ENCODE results near the gene COL23A1.

The COL23A1 gene

DNA sequence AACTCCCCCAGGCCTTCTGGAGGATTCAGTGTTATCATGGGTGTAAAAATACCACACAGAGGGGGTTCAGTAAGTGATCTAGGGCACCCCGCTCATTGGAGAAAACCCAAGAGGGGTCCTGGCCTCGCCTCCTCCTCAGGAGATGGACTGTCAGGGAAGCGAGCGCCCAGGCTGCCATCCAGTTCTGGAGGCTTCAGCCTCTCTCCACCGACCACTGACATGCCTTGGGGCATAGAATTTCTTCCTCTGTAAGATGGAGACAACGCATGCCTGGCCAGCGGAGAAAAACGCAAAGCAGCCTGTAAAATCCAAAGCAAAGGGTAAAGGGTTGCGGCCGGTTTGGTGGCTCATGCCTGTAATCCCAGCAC is 165.4 kb downstream of the COL23A1 start:
- DNase-seq: no peak

DNA sequence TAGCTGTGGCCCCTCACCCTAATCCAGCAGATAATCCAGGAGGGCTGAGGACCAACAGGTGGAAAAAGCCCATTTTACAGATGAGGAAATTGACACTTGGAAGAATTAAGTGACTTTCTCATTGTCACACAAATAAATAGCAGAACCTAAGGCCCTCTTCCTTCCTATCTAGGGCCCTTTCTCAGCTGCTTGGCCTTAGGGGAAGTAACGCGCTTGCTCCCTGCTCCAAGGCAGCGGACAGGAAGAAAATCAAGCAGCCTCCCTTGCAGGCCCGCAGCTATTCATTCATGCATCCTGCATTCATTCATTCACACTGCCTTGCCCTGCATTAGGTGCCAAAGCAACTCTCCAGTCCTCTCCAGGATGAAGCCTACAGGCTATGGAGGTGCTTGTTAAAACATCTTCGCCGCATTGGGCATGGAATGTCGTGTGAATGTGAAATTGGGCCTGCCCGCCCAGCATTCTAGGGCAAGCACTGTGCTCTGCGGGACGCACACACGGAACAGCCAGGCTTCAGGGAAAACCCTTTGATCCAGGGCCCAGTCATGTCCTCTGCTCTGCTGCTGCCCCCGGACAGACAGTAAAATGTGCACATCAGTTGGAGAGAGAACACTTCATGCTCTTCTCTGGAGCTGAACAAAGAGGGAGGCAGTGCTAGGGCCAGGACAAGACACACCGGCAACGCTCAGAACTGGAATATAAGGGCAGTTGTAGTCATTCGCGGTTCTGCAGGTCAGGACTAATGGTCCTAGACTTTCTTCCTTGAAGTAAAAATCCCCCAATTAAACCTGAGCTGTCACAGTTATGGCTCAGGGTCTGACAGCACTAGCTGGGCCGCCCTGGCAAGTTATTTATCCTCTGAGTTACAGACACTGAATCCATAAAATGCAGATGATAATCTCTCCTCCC is 166.0 kb downstream of the COL23A1 start:
- no peak for DNase-seq

DNA sequence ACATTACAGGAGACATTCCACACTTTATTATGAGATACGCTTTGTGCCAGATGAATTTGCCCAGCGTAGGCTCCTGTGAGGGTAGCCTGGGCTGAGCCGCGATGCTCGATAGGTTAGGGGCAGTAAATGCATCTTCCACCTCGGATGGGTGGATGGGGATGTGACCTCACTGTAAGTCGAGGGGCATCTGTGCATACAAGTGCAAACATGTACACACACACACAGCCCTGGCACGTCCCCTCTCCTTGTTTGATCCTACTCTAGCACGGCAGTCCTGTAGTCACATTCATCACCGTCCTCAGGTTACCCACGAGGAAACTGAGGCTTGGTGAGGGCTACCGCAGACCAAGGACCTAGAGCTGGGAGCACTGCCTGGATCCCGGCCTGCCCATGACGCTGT is 166.8 kb downstream of the COL23A1 start:
- no peak for DNase-seq

DNA sequence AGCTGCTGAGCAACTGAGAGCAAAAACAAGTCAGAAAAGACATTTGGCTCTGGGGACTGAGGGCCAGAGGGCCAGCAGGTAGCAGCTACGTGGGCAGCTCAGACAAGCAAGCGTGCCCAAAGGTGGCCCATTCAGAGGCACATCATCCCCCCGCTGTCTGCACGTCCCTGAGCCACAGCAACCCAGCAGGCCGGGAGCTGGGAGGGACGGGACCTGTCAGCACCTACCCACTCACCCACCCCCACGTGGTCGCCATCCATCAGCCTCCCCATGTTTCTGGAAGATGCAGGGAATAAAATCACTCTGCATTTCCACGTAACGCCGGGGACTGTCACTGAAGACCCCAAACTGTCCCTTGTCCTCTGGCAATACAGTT is 167.8 kb downstream of the COL23A1 start:
- no peak for DNase-seq

DNA sequence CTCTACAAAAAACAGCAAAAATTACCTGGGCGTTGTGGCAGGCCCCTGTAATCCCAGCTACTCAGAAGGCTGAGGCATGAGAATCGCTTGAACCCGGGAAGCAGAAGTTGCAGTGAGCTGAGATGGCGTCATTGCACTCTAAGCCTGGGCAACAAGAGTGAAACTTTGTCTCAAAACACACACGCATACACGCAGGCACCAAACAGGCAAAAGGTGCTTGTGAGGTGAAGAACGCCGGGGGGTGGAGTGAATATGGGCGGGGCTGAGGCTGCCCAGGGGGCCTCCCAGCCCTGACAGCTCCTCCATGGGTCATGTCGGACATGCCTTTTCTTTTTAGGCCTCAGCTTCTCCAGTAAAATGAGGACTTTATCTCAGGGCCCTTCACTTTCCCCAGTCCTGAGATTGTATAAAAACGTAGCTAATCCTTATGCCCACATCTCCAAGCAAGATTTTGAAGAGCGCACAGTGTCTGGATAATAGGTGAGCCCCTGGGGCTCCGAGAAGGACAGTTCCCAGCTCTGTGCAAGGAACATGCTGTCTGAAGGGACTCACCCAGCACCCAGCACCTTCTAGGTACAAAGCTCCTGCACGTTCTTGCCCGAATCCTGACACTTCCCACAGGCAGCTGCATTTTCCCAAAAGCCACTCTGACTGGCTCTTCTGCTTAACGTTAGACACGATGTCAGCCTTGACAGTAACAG is 168.3 kb downstream of the COL23A1 start:
- DNase-seq: no peak

DNA sequence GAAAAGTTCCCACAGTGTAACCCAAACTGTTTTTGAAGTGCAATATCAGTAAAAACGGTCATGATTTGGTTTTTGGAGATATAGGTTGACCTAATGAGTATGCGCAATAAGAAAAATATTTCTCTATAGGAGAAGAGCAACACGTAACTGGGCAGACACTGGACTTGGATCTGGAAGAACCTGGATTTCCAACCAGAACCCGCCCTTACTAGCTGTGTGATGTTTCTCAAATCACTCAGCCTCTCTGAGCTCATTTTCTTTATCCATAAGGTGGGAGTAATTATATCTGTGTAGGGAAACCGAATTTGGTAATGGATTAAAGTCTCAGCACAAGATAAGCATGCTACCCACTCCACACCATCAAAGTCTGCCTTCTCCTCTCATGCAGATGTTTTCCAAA is 169.1 kb downstream of the COL23A1 start:
- no peak for DNase-seq

DNA sequence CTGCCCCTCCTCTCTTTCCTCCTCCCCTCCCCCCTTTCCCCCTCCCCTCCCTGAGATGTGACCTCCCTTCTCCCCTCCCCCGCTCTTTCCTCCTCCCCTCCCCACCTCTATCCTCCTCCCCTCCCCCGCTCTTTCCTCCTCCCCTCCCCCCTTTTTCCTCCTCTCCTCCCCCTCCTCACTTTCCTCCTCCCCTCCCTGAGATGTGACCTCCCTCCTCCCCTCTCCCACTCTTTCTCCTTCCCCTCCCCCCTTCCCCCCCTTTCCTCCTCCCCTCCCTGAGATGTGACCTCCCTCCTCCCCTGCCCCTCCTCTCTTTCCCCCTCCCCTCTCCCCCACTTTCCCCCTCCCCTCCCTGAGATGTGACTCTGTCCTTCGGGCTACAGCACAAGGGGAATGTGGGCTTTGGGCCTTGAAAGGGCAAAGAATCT is 169.8 kb downstream of the COL23A1 start:
- no peak for DNase-seq

DNA sequence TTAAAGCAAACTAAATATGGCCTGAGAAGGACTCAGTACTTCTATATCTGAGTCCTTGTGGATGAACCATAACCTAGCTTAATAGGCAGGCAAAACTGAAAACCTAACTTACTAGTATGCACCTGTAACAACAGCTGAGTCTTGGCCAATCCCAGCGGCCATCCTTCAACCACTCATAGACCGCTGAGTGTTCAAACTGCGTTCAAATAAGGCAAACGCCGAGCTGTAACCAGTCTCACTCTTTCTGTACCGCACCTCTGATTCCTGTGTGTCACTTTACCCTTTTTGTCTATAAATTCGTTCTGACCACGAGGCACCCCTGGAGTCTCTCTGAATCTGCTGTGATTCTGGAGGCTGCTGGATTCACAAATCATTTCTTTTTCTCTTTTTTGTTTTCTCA is 170.5 kb downstream of the COL23A1 start:
- no peak for DNase-seq

DNA sequence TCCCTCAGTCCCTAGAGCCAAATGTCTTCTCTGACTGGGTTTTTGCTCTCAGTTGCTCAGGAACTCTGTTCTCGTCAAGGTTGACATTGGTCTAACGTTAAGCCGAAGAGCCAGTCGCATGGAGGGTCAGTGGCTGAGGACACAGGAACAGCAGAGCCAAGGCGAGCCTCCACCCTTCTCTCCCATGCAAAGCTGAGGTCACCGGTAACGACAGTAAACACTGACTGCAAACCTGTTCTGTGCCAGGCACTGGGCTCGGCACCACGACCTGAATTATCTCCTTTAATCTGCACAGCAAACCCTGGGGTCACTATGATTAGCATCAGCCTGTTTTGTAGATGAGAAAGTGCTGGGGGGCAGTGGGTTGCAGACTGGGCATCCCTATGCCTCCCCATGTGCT is 171.0 kb downstream of the COL23A1 start:
- no peak for DNase-seq

DNA sequence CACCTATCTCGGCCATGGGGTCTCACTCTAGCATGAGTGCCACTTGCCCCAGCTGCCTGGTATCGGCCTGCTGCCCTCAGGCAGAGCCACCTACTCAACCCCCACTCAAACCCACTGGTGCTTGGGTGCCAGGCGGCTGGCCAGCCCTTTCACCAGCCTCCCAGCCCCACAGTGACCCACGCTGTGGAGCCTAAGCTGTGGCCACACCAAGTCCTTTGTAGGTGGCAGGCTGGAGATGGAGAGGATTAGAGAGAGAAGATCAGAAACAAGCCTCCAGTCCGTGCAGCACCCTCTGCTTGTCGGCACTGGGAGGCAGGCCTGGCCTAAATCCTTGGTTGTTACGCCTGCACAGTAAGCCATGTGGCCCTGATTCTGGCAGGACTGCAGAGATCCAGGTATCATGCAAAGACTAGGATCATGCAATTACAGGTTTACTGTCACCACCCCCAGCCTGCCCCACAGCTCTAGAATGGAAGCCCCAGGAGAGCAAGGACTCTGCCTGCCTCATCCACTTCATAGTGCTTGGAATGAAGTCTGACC is 171.7 kb downstream of the COL23A1 start:
- no peak for DNase-seq

DNA sequence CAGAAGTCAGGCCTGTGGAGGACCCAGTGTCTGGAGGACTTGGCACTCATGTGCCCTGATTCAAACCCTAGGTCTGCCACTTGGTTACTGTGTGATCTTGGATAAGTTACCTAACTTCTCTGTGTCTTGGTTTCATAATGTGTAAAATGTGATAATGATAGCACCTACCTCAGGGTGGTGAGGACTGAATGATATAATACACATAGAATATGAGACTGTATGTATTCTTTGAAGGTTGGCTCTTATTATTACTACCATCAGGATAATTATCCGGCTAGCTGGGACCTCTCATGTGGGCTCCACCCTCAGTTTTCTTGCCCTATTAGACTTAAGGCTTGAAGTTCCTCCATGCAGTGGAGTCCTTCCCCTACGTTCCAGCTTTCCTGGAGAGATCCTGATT is 172.2 kb downstream of the COL23A1 start:
- DNase-seq: no peak

DNA sequence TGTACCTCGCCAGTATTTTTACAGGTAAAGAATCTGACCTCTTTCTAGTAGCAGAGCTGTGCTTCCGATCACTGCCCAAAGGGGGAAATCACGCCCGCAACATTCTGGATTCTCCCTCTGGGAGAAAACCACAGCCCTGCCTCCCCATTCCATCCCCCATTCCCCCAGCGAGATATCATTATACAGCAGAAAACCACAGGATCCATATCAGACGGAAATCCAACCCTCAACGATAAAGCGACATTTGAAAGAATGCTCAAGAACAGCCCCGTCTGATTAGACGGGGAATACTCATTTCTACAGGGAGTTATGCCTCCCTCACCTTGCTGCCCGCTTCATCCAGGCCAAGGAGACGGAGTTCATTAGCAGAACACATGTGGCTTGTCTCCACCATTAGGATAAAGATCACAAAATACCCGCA is 172.8 kb downstream of the COL23A1 start:
- no peak for DNase-seq

DNA sequence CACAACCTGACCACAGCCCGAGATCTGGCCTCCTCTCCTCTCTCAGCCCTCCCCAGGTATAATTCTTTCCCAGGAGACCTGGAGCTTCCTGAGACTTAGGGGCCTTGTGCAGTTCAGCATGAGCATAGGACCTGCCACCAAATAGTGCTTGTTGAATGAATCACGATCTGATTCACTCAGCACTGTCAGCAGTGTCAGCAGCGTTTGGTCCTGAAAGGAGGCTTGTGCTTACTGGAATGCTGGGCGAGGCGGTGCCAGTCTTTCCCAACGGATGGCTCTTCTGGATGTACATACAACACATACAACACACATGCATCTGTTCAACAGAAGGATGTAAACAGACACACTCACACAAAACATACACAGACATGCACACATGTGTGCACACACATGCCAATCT is 173.3 kb downstream of the COL23A1 start:
- no peak for DNase-seq

DNA sequence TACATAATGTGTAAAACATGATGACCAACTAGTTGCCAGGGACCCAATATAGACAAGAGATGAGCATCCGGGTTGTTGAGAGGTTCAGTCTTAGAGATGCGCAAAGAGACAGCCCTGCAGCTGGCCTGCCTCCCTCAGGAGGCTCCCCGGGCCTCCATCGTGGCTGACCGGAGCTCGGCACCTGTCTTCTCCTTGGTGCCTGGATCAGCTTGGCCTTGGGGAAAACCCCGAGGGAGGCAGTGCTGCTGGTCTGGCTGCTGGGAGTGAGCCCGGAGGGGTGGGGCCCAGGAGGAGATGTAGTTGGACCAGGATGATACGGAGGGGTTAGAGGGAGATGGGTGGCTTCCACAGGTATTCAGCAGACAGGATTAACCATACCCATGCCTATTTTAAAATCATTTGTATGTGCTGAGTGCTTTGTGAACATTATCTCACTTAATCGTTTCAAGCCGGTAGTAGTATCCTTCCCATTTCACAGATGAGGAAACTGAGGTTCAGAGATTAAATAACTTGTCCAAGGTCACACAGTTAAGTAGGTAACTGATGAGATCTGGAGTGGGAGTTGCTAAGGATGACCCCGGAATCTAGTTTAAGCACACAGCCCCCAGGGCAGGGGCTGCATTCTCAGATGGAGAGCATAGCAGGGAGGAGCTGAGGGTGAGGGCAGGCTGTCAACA is 173.8 kb downstream of the COL23A1 start:
- no peak for DNase-seq

DNA sequence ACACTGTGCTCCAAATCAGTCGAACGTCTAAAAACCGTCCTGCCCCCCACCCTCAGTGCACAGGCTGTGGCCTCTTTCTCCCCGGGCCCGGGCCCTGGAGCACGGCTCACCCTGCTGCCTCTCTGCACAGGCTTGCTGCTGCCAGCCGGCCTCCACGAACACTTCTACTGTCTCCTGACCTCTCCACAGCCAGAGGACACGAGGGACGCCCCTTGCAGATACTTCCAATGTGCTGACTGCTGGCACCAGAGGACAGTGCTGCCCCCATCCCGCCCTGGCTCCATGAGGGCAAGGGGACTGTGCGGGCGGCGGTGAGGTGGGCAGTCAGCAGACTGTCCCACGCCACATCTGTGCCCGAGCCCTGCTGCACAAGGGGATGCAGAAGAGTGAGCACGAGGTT is 174.8 kb downstream of the COL23A1 start:
- no peak for DNase-seq

DNA sequence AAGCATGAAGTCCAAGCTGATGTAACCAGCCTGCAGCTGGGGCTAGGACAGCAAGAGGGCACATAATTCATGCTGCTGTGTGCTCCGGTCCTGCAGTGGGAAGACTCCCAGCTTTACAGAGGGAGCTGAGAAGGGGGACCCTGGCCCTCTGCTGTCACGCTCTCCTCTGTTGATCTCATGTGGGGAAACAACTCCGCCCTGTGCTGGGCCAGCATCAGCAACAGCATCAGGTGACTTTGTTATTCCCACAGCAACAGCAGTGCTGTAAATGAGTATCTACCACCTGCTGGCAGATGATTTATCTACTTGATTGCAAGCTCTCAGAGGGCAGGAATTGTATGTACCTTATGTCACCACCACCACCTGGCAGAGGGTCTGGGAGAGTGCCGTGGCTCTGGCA is 176.2 kb downstream of the COL23A1 start:
- no peak for DNase-seq

DNA sequence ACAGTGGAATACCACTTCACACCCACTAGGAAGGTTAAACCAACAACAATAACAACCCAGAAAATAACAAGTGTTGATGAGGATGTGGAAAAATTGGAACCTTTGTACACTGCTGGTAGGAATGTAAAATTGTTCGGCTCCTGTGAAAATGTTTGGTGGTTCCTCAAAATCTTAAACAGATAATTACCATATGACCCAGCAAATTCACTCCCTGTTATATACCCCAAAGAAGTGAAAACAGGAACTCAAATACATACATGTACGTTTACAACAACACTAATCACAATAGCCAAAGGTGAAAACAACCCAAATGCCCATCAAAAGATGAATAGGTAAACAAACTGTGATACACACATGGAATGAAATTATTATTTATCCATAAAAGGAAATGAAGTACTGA is 179.1 kb downstream of the COL23A1 start:
- no peak for DNase-seq

DNA sequence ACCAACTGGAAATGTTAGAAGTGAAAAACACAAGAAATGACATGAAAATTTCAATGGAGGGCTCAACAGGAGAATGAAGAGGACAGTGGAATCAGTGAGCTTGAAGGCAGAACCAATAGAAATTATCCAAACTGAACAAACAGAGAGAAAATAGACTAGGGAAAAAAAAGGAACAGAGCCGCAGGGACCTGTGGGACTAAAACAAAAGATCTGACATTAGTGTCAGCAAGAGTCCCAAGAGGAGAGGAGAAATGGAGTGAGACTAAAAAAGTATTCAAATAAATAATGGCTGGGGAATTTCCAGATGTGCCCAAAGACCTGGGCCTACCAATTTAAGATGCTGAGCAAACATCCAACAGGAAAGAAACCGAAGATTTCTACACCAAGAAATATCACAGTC is 182.5 kb downstream of the COL23A1 start:
- DNase-seq: no peak

DNA sequence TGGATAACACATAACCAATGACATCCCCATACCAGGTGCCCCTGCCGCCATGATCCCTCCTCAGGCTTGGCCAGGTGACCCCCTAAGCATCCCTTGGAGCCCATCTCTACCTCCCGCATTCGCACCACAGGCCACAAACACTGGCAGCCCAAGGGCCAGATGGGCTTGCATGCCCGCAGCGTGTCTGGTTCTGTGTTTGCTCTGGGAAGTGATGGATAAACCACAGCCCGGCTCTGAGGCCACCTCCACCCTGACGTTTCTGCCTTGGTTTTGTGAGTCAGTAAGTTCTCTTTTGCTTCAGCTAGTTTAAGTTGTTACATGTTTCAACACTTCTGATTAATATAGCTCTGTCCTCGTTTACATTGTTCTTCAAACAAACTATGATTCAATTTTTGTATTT is 185.2 kb downstream of the COL23A1 start:
- no peak for DNase-seq

DNA sequence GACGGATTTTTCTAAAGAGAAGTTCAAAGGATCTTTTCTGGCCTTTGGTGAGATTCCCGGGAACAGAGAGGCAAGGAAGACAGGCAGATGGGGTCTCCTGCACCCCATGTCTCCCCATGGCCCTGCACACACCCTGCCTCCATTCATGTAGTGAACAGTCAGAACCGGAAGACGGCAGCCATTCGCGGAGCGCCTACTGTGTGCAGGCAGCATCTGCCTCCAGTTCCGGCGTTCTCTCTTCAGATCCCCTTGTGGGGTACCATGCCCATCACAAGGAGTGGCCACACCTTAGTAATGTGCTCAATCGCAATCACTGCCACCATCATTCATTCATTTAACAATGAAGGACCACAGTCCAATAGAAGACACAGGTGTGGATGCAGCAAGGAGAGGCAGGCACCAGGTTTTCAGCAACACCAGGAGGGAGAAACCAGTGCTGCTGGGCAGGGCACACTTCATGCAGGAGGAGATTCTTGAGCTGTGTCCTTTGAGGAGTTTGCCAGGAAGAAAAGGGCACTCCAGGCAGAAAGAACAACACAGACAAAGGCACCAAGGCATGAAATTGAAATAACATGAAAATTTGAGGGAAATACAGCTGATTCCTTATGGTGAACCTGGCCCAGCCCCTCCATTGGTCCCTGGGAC is 186.1 kb downstream of the COL23A1 start:
- DNase-seq: no peak

DNA sequence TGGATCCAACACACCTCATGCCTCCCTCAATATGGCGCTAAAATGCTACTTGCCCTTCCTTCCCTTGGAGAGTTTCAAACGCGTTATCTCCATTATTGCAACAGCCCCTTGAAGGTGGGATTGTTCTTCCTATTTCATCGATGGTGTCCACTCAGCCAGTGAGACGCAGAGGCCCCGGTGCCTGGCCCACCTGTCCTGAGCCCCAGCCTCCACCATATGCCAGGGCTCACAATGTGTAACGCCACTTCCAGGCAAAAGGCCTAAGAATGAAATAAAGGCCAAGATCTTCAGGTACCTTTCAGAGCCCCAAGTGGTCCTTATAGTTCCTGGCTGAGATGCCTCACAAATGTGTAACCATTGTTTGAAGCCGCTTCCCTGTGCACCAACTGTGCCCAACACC is 186.8 kb downstream of the COL23A1 start:
- no peak for DNase-seq

DNA sequence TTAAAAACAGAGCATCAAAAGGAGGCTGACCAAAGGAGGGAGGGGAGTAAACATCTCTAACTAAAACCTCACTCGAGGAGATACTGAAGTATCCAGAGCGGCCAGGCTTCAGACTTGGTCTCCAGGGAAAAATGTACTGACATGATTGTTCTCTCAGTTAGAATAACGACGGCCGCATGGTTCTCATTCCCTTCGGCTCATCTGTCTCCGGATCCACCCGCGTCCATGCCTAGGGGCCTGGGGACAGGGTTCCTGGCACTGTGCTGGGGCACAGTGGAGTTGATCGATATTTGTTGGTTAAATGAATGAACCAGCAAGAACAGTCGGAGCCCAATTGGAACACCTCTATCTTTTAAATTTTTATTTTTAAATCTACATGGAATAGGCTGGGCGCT is 190.5 kb downstream of the COL23A1 start:
- DNase-seq: no peak
